ENCODE measurements around the gene CTSE.

GRCh38 chr1:206029484-206029883 lies 5.8 kb upstream of the CTSE start:
- TF ChIP-seq, protein P1, sequence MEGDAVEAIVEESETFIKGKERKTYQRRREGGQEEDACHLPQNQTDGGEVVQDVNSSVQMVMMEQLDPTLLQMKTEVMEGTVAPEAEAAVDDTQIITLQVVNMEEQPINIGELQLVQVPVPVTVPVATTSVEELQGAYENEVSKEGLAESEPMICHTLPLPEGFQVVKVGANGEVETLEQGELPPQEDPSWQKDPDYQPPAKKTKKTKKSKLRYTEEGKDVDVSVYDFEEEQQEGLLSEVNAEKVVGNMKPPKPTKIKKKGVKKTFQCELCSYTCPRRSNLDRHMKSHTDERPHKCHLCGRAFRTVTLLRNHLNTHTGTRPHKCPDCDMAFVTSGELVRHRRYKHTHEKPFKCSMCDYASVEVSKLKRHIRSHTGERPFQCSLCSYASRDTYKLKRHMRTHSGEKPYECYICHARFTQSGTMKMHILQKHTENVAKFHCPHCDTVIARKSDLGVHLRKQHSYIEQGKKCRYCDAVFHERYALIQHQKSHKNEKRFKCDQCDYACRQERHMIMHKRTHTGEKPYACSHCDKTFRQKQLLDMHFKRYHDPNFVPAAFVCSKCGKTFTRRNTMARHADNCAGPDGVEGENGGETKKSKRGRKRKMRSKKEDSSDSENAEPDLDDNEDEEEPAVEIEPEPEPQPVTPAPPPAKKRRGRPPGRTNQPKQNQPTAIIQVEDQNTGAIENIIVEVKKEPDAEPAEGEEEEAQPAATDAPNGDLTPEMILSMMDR (IDR thresholded peaks at IDR 0.05; ENCODE audit: control extremely low read depth in 1 of 3, insufficient read depth in 1 of 3, low read depth in 1 of 3, low read length in 3 of 3) = no peak
- TF ChIP-seq NANOG (IDR thresholded peaks at IDR 0.05; ENCODE audit: insufficient read depth, low read depth, low read length, poor library complexity, severe bottlenecking) (no peak), POLR2A (IDR thresholded peaks at IDR 0.05; ENCODE audit: control extremely low read depth in 1 of 2, low read depth in 2 of 2, low read length in 2 of 2) (no peak), EP300 (IDR thresholded peaks at IDR 0.05; ENCODE audit: borderline replicate concordance in 1 of 2, low read depth in 2 of 2, low read length in 2 of 2) (no peak), EZH2 (IDR thresholded peaks at IDR 0.05; ENCODE audit: low read depth, low read length, severe bottlenecking) (no peak)

Measured in H1 (cell line).